ENCODE results near the gene HELZ2. TPM values are rescaled to one million over a fixed set of nuclear protein-coding genes. Genes with fewer than 3 reads are reported as not detected.

The HELZ2 gene
- total RNA-seq, 1 donor from 2014 or later = 58.1 TPM

DNA sequence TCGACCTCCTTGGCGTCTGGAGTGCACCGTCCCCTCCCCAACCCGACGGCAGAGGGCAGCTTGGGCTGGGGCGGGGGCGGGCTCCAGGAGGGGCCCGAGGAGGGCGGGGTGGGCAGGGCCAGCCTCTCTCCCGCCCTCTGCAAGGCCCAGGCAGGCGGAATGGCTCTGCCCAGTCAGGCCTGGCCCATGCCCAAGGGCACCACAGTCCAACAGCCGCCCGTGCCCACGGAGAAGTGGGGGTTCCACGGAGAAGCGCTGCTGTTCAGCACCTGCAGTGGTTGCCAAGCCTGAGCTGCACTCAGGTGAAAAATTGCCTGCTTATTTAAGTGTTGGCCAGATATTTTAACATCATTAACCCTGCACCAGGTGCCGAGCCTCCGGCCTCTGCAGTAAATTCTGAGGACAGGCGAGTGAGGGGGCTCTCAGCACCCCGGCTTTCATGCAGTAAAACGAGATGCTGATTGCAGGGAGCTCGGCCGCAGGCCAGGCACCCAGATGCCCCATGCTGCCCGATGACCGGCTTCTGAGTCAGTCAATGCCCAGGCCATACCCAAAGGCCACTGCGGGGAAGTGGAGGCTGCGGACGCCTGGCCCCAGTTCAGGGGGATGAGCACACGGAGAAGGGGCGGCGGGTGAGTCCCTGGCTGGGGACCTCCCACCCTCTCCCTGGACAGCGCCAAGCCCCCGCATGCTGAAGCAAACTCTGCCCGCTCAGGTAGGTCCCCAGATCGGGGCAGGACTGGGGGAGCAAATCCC lies 26.1 kb downstream of the HELZ2 start, which contains the start of gene SRMS:
Gene SRMS (minus strand): TSS at position 25 of the 756 bp plus-strand sequence. CDS start 286 bp downstream, outside the sequence.
- H3K36me3 ChIP-seq = no peaks in the 10 kb centered on the region
- no peak within 1 kb of the TSS for H3K27ac ChIP-seq
- DNase-seq (ENCODE audit: low spot score in 2 of 2) = no peak
- TF ChIP-seq, protein P1, sequence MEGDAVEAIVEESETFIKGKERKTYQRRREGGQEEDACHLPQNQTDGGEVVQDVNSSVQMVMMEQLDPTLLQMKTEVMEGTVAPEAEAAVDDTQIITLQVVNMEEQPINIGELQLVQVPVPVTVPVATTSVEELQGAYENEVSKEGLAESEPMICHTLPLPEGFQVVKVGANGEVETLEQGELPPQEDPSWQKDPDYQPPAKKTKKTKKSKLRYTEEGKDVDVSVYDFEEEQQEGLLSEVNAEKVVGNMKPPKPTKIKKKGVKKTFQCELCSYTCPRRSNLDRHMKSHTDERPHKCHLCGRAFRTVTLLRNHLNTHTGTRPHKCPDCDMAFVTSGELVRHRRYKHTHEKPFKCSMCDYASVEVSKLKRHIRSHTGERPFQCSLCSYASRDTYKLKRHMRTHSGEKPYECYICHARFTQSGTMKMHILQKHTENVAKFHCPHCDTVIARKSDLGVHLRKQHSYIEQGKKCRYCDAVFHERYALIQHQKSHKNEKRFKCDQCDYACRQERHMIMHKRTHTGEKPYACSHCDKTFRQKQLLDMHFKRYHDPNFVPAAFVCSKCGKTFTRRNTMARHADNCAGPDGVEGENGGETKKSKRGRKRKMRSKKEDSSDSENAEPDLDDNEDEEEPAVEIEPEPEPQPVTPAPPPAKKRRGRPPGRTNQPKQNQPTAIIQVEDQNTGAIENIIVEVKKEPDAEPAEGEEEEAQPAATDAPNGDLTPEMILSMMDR (IDR thresholded peaks at IDR 0.05) = no peak
- H3K4me3 ChIP-seq = no peak within 1 kb of the TSS
- no peaks in the 10 kb centered on the region for H3K9me3 ChIP-seq
- intact Hi-C loops (cut with DNase I) = no loop called here
- no peaks in the 10 kb centered on the region for H3K27me3 ChIP-seq
- no peaks in the 10 kb centered on the region for H3K4me1 ChIP-seq

DNA sequence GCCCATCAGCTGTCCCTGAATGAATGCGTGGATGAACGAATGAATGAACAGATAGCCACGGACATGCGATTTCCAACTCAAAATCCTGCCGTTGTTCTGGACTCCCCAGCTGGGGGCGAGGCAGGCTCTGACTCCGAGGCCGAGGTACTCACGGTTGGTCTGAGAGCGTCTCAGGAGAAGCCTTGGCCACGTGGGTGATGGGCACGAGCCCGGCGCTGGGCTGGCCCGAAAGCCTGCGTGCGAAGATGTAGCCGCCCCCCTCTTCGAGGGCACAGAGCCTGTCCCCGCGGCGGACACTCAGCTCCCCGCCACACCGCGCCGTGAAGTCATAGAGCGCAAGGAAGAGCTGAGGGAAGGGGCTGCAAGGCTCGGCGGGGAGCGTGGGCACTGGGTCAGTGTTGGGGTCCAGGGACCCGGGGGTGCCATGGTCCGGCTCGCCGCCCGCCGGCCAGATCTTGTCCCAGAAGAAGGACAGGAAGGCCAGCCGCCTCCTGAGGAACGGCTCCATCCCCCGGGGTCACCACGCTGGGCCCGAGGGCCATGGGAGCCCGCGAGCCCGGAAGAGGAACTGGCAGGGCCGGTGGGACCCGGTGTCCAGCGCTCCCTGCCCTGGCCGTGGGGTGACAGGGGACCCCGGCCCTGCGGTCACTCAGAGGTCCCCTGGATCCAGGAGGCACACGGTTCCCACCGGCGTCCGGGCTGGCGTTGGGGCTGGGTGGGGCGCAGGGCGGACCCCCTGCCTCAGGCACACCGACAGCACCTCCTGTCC lies 26.9 kb downstream of the HELZ2 start:
- Histone ChIP-seq H3K9me3 (no peaks in the 10 kb centered on the region), H3K27ac (no peak overlapping the region), H3K4me3 (no peak overlapping the region), H3K36me3 (no peaks in the 10 kb centered on the region), H3K27me3 (no peaks in the 10 kb centered on the region), H3K4me1 (no peaks in the 10 kb centered on the region)
- intact Hi-C loops (cut with DNase I) = no loop called here
- no peak for DNase-seq (ENCODE audit: low spot score in 2 of 2)
- TF ChIP-seq, protein P1 (IDR thresholded peaks at IDR 0.05) = no peak

DNA sequence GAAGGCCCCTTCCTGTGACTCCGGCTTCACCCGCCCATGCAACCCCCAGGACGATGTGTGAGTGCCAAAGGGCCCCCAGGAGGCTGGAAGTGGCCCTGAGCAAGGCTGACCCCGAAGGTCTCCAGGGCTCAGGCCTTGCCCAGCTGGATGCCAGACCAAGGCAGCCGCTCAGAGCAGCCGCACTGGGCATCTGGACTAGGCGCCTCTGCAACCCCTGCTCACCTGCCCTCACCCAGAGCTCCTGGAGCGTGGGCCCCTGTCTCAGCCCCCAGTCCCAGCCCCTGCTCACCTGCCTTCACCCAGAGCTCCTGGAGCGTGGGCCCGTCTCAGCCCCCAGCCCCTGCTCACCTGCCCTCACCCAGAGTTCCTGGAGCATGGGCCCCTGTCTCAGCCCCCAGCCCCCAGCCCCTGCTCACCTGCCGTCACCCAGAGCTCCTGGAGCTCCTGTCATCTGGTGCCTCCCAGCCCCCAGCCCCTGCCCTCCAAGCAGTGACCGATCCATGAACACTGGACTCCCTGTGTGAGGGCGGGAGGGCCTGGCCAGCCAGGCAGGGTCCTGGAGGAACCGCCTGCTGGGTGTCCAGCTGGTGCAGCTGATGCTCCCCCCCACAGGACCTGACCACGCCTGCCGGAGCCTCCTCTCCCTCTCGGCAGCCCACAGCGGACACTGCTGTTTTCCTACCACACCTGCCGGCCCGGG lies 27.6 kb downstream of the HELZ2 start:
- no peak for DNase-seq (ENCODE audit: low spot score in 2 of 2)
- Histone ChIP-seq H3K9me3 (no peaks in the 10 kb centered on the region), H3K4me3 (no peak overlapping the region), H3K27me3 (no peaks in the 10 kb centered on the region), H3K36me3 (no peaks in the 10 kb centered on the region), H3K4me1 (no peaks in the 10 kb centered on the region), H3K27ac (no peak overlapping the region)
- TF ChIP-seq, protein P1 (IDR thresholded peaks at IDR 0.05) = no peak
- intact Hi-C loops (cut with DNase I) = no loop called here

DNA sequence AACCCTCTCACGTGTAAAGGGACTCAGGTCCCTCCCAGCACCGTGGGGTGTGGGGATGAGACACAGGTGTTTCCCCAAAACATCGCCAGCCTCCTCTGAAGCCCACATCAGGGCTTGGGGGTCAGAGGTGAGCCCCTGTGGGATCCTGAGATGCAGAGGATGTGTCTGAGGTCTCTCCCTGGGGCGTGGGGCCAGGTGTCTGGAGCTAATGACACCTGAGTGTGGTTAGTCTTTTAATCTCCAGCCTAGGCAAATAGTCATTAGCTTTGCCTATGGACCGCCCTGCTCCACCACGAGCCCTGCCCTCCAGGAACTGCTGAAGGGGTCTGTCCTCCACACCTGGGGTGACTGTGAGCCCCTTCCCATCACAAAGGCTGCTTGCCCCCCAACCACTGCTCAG lies 28.2 kb downstream of the HELZ2 start:
- DNase-seq (ENCODE audit: low spot score in 2 of 2) = no peak
- H3K9me3 ChIP-seq = no peaks in the 10 kb centered on the region
- TF ChIP-seq, protein P1 (IDR thresholded peaks at IDR 0.05) = no peak
- H3K4me1 ChIP-seq = no peaks in the 10 kb centered on the region
- H3K27me3 ChIP-seq = no peaks in the 10 kb centered on the region
- intact Hi-C loops (cut with DNase I) = no loop called here
- no peak overlapping the region for H3K4me3 ChIP-seq
- no peaks in the 10 kb centered on the region for H3K36me3 ChIP-seq
- no peak overlapping the region for H3K27ac ChIP-seq

DNA sequence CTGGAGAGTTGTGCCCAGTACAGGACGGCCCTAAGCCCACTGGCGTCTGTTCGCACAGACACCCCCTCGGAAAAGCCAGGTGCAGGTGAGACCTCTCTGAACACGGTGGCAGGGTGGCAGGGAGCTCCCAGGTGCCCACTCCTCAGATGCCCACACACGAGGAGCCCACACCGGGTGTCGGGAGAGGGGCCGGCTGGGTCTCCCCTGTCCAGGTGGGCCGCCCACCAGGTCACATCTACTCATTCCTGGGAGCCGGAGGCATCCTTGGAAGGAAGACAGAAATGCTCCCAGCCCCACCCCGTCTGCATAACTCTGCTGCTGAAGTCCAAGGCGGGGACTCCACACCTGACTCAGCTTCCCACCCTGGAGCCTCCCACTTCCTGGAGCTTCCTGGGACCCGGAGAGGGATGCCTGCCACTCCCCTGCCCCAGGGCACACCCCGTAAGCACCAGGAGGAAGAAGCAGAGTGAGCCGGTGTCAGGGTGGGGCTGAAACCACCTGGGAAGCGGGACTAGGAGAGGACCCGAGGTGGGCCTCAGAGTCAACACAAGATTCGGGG lies 29.0 kb downstream of the HELZ2 start:
- Histone ChIP-seq H3K36me3 (no peaks in the 10 kb centered on the region), H3K9me3 (no peaks in the 10 kb centered on the region), H3K27ac (no peak overlapping the region), H3K27me3 (no peaks in the 10 kb centered on the region), H3K4me3 (no peak overlapping the region), H3K4me1 (no peaks in the 10 kb centered on the region)
- TF ChIP-seq, protein P1 (IDR thresholded peaks at IDR 0.05) = no peak
- no peak for DNase-seq (ENCODE audit: low spot score in 2 of 2)
- intact Hi-C loops (cut with DNase I) = no loop called here

Measured in ascending aorta (tissue), 2 donors.